Osteocyte (in vitro differentiated cells): ENCODE results near the gene ZBTB7B. TPM values are rescaled to one million over a fixed set of nuclear protein-coding genes. Genes with fewer than 3 reads are reported as not detected.

Experiments used
- DNase-seq: peaks from one replicate; pipeline ENCODE4 v3.0.0; 2021; ENCODE audit warnings: mixed read lengths; ENCODE audit not compliant: unreplicated experiment; ENCODE audit errors: extremely low spot score
- H3K27ac Mint-ChIP-seq: one replicate; pipeline ENCODE4 v1.8.0; 2021; ENCODE audit warnings: mild to moderate bottlenecking, mixed read lengths; ENCODE audit not compliant: unreplicated experiment
- H3K27me3 Mint-ChIP-seq: one replicate; pipeline ENCODE4 v1.8.0; 2021; ENCODE audit warnings: mixed read lengths; ENCODE audit not compliant: unreplicated experiment
- H3K36me3 Mint-ChIP-seq: one replicate; pipeline ENCODE4 v1.8.0; 2021; ENCODE audit warnings: mixed read lengths; ENCODE audit not compliant: unreplicated experiment
- H3K4me1 Mint-ChIP-seq: one replicate; pipeline ENCODE4 v1.8.0; 2021; ENCODE audit warnings: mixed read lengths; ENCODE audit not compliant: unreplicated experiment
- H3K4me3 Mint-ChIP-seq: one replicate; pipeline ENCODE4 v1.8.0; 2021; ENCODE audit warnings: mild to moderate bottlenecking, moderate library complexity, mixed read lengths; ENCODE audit not compliant: unreplicated experiment
- H3K9me3 Mint-ChIP-seq: one replicate; pipeline ENCODE4 v1.8.0; 2021; ENCODE audit warnings: mixed read lengths; ENCODE audit not compliant: unreplicated experiment
- total RNA-seq: library from RNA; stranded (reverse); gene quantifications from 2 replicates; pipeline ENCODE4 v1.2.1, GENCODE V29; 2021
- TF ChIP-seq, protein P1 (sequence below): fragments of 200-600 bp; sonication (generic); IDR thresholded peaks from 2 replicates; pipeline ENCODE4 v1.5.0; 2021; ENCODE audit warnings: antibody characterized with exemption, mild to moderate bottlenecking, moderate library complexity

ZBTB7B gene
- total RNA-seq, 1 donor from 2014 or later, result 37.8 TPM

DNA sequence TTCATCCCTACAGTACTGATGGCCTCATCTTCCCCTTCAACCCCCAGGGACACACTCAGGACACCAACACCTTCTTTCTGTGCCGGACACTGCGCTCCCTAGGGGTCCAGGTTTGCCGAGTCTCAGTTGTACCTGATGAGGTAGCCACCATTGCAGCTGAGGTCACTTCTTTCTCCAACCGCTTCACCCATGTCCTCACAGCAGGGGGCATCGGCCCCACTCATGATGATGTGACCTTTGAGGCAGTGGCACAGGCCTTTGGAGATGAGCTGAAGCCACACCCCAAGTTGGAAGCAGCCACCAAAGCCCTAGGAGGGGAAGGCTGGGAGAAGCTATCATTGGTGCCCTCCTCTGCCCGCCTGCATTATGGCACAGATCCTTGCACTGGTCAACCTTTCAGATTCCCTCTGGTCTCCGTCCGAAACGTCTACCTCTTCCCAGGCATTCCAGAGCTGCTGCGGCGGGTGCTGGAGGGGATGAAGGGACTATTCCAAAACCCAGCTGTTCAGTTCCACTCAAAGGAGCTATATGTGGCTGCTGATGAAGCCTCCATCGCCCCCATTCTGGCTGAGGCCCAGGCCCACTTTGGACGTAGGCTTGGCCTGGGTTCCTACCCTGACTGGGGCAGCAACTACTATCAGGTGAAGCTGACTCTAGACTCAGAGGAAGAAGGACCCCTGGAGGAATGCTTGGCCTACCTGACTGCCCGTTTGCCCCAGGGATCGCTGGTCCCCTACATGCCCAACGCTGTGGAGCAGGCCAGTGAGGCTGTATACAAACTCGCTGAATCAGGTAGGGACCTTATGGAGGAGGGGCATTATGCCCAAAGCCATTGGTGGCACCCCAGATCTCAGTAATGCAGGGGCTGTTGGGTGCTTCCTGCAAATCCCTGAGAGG, 14.3 kb upstream of the ZBTB7B start:
- H3K9me3 Mint-ChIP-seq, result no peaks in the 10 kb centered on the region
- TF ChIP-seq, protein P1, sequence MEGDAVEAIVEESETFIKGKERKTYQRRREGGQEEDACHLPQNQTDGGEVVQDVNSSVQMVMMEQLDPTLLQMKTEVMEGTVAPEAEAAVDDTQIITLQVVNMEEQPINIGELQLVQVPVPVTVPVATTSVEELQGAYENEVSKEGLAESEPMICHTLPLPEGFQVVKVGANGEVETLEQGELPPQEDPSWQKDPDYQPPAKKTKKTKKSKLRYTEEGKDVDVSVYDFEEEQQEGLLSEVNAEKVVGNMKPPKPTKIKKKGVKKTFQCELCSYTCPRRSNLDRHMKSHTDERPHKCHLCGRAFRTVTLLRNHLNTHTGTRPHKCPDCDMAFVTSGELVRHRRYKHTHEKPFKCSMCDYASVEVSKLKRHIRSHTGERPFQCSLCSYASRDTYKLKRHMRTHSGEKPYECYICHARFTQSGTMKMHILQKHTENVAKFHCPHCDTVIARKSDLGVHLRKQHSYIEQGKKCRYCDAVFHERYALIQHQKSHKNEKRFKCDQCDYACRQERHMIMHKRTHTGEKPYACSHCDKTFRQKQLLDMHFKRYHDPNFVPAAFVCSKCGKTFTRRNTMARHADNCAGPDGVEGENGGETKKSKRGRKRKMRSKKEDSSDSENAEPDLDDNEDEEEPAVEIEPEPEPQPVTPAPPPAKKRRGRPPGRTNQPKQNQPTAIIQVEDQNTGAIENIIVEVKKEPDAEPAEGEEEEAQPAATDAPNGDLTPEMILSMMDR, result no peak
- no peak overlapping the region for H3K4me3 Mint-ChIP-seq
- H3K27ac Mint-ChIP-seq, result no peak overlapping the region
- peaks cover 4% of the 10 kb centered on the region for H3K36me3 Mint-ChIP-seq
- no peak for DNase-seq
- no peaks in the 10 kb centered on the region for H3K27me3 Mint-ChIP-seq
- H3K4me1 Mint-ChIP-seq, result peaks cover 11% of the 10 kb centered on the region

DNA sequence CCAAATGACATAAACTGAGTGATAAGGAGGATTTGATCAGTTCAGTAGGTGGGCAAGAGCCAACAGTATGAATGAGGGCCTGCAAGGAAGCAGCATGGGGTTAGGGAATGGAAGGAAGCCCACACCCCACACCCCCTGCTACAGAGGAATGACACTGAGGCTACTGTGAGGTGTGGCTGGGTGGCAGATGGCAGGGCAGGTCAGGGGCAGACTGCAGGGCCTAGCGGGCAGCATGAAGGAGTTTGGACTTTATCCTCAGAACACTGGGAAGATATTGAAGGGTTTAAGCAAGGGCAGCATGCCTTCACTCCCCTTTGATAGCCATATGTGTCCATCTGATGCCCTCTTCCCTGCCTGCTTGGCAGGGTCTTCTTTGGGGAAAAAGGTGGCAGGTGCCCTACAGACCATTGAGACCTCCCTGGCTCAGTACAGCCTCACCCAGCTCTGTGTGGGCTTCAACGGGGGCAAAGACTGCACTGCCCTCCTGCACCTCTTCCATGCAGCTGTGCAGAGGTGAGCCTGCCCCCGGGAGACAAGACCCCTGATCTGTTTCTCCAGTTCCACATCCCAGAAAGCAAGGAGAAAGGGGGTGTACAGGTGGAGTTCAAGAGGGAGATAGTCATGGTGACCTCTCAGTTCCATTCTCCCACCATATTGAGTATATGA, 13.3 kb upstream of the ZBTB7B start:
- Mint-ChIP-seq H3K4me1 (peaks cover 5% of the 10 kb centered on the region), H3K27ac (no peak overlapping the region)
- no peak for DNase-seq

DNA sequence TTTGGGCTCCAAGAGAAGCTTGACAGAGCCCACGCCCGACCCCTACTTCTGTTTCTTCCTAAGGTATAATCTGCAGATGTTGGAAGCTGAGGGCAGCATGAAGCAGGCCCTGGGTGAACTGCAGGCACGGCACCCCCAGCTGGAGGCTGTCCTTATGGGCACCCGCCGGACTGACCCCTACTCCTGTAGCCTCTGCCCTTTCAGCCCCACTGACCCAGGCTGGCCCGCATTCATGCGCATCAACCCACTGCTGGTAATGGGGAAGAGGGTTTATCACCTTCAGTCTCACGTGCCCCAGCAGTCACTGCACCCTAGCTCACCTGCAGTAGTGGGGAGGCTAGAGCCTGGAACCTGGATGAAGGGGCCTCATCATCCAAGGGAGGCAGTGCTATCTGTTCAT, 12.3 kb upstream of the ZBTB7B start:
- TF ChIP-seq, protein P1, result no peak
- Mint-ChIP-seq H3K4me1 (peaks cover 5% of the 10 kb centered on the region), H3K9me3 (no peaks in the 10 kb centered on the region), H3K36me3 (peaks cover 4% of the 10 kb centered on the region), H3K27me3 (no peaks in the 10 kb centered on the region), H3K4me3 (no peak overlapping the region), H3K27ac (no peak overlapping the region)
- no peak for DNase-seq

More for the DNA sequence above, 13.3 kb upstream of the ZBTB7B start:
- peaks cover 4% of the 10 kb centered on the region for H3K36me3 Mint-ChIP-seq
- H3K9me3 Mint-ChIP-seq, result no peaks in the 10 kb centered on the region
- H3K4me3 Mint-ChIP-seq, result no peak overlapping the region
- TF ChIP-seq, protein P1, result no peak
- H3K27me3 Mint-ChIP-seq, result no peaks in the 10 kb centered on the region

DNA sequence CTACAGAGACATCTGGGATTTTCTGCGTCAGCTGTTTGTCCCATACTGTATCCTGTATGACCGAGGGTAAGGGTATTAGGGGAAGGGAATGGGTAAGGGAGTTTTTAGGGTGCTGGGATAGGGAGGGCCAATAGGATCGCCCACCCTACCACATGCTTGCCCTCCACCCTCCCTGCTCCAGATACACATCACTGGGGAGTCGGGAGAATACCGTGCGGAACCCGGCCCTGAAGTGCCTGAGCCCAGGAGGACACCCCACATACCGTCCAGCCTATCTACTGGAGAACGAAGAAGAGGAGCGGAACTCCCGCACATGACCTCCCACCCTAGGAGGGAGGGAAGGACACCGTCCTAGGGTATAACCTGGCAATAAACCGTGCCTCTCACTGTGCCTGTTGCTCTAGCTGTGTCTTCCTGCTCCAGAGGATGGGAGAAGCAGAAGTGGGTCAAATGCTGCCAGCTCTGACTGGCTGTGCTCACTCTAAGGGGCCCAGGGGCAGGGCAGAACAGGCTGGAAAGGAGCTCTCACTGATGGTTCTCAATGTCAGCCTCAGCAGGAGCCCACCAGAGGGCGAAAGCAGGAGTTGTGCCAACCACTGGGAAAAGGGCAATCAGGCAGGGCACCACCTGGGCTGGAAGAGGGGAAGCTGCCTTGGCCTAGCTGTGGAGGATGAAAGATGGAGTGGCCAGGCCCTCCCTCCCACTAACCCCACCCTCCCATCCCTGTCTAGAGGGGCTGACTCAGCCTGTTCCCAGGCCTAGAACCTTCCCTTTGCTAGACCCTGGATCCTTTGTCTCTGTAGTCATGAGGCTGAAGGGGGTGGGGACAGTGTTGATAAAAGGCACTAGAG, 9.7 kb upstream of the ZBTB7B start:
- Mint-ChIP-seq H3K36me3 (peaks cover 4% of the 10 kb centered on the region), H3K9me3 (no peaks in the 10 kb centered on the region), H3K27ac (peak overlapping the region; percentile 50), H3K27me3 (no peaks in the 10 kb centered on the region), H3K4me1 (peaks cover 8% of the 10 kb centered on the region), H3K4me3 (no peak overlapping the region)
- TF ChIP-seq, protein P1, result peak; percentile 30
- DNase-seq, result no peak
